KMS-11 (cell line): ENCODE data around the gene FAM167B.

ENCODE experiments used
- H2AFZ ChIP-seq: fragments of 200-600 bp; sonication (generic); 2 replicates; pipeline ENCODE4 v1.6.1; 2016; ENCODE audit warnings: antibody characterized with exemption, mixed run types, low read depth
- H3K27ac ChIP-seq: fragments of 200-600 bp; sonication (generic); 2 replicates; pipeline ENCODE4 v1.6.1; 2016; ENCODE audit warnings: mild to moderate bottlenecking, mixed run types
- H3K27me3 ChIP-seq: fragments of 200-600 bp; sonication (generic); 2 replicates; pipeline ENCODE4 v1.6.1; 2017; ENCODE audit warnings: mild to moderate bottlenecking, low read depth, mixed run types, moderate library complexity; ENCODE audit not compliant: insufficient read depth
- H3K36me3 ChIP-seq: fragments of 200-600 bp; sonication (generic); 2 replicates; pipeline ENCODE4 v1.6.1; 2017; ENCODE audit warnings: mild to moderate bottlenecking, mixed run types; ENCODE audit not compliant: insufficient read depth
- H3K4me1 ChIP-seq: fragments of 200-600 bp; sonication (generic); 2 replicates; pipeline ENCODE4 v1.6.1; 2016; ENCODE audit warnings: mild to moderate bottlenecking, low read depth, mixed run types; ENCODE audit not compliant: poor library complexity, severe bottlenecking
- H3K4me2 ChIP-seq: fragments of 200-600 bp; sonication (generic); 2 replicates; pipeline ENCODE4 v1.7.0; 2016; ENCODE audit warnings: mild to moderate bottlenecking, mixed run types
- H3K4me3 ChIP-seq: fragments of 200-600 bp; sonication (generic); IDR thresholded peaks from 2 replicates; pipeline ENCODE4 v1.6.1; 2017; ENCODE audit warnings: low read depth, low read length, mixed read lengths; ENCODE audit not compliant: insufficient read depth
- H3K79me2 ChIP-seq: fragments of 200-600 bp; sonication (generic); 2 replicates; pipeline ENCODE4 v1.6.1; 2016; ENCODE audit warnings: low read depth, mixed run types; ENCODE audit not compliant: insufficient read depth
- H3K9ac ChIP-seq: fragments of 200-600 bp; sonication (generic); 2 replicates; pipeline ENCODE4 v1.6.1; 2016; ENCODE audit warnings: mild to moderate bottlenecking, mixed run types
- H4K20me1 ChIP-seq: fragments of 200-600 bp; sonication (generic); 2 replicates; pipeline ENCODE4 v1.6.1; 2016; ENCODE audit warnings: mild to moderate bottlenecking, mixed run types; ENCODE audit not compliant: insufficient read depth
- CTCF ChIP-seq: fragments of 200-600 bp; sonication (generic); conservative IDR thresholded peaks from 2 replicates; pipeline ENCODE4 v1.6.1; 2017; ENCODE audit warnings: low read depth, mild to moderate bottlenecking, antibody characterized with exemption, low read length, moderate library complexity, mixed read lengths

Gene FAM167B

GRCh38 chr1:32285658-32286057 lies 38.6 kb downstream of the FAM167B start:
- Histone ChIP-seq H3K4me2 (no peak overlapping the region), H4K20me1 (no peaks in the 10 kb centered on the region), H3K36me3 (no peaks in the 10 kb centered on the region), H3K27me3 (no peaks in the 10 kb centered on the region), H3K9ac (no peak overlapping the region), H3K79me2 (no peaks in the 10 kb centered on the region), H3K4me1 (no peaks in the 10 kb centered on the region), H2AFZ (no peak overlapping the region), H3K4me3 (no peak overlapping the region), H3K27ac (no peak overlapping the region)
- no peak for TF ChIP-seq CTCF

GRCh38 chr1:32286763-32287162 lies 39.7 kb downstream of the FAM167B start:
- no peak overlapping the region for H3K27ac ChIP-seq
- no peaks in the 10 kb centered on the region for H3K36me3 ChIP-seq
- H3K4me2 ChIP-seq, result no peak overlapping the region
- H3K4me1 ChIP-seq, result peaks cover 9% of the 10 kb centered on the region
- H3K27me3 ChIP-seq, result no peaks in the 10 kb centered on the region
- TF ChIP-seq CTCF, result no peak
- no peak overlapping the region for H2AFZ ChIP-seq
- no peaks in the 10 kb centered on the region for H4K20me1 ChIP-seq
- H3K4me3 ChIP-seq, result no peak overlapping the region
- H3K79me2 ChIP-seq, result no peaks in the 10 kb centered on the region
- no peak overlapping the region for H3K9ac ChIP-seq

GRCh38 chr1:32289256-32289655 lies 42.2 kb downstream of the FAM167B start:
- Histone ChIP-seq H2AFZ (no peak overlapping the region), H3K9ac (no peak overlapping the region), H3K79me2 (peaks cover 23% of the 10 kb centered on the region), H3K27me3 (no peaks in the 10 kb centered on the region), H4K20me1 (no peaks in the 10 kb centered on the region), H3K4me1 (peaks cover 20% of the 10 kb centered on the region), H3K4me2 (no peak overlapping the region), H3K36me3 (no peaks in the 10 kb centered on the region), H3K27ac (no peak overlapping the region), H3K4me3 (no peak overlapping the region)
- TF ChIP-seq CTCF, result no peak

GRCh38 chr1:32291145-32291707 lies 44.2 kb downstream of the FAM167B start:
- peak overlapping the region; percentile 76 for H3K27ac ChIP-seq
- peaks cover 42% of the 10 kb centered on the region for H3K79me2 ChIP-seq

More at GRCh38 chr1:32291145-32291707, 44.2 kb downstream of the FAM167B start:
- H4K20me1 ChIP-seq, result no peaks in the 10 kb centered on the region
- no peaks in the 10 kb centered on the region for H3K36me3 ChIP-seq
- peak overlapping the region; percentile 89 for H2AFZ ChIP-seq
- TF ChIP-seq CTCF, result no peak
- H3K27me3 ChIP-seq, result no peaks in the 10 kb centered on the region
- H3K4me1 ChIP-seq, result peaks cover 30% of the 10 kb centered on the region
- H3K4me2 ChIP-seq, result peak overlapping the region; percentile 78
- peak overlapping the region; percentile 66 for H3K9ac ChIP-seq
- no peak overlapping the region for H3K4me3 ChIP-seq
